ENCODE results near the gene DIS3.
"Not testable (repeated sequence)": the region's sequence is repeated elsewhere in the genome, so short reads cannot be mapped to it uniquely, and the experiment has no call there.

Gene DIS3

DNA sequence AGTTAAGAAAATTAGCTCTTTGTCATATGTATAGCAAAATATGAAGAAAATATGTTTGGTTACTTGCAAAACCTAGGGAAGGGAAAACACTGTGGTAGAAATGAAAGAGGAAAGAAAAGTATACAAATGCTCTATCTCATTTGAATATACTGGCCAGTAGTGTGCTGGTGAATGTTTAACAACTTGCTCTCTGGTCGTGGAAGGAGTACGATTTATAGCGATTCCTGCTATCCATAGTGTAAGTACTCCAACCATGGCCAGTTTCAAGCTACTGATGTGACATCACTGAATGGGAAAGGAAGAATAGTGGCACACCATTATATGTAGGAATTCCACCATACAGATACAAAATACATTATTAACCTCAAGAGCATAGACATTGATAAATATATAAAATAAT, 44.7 kb downstream of the DIS3 start:
- DNase-seq: no peak

DNA sequence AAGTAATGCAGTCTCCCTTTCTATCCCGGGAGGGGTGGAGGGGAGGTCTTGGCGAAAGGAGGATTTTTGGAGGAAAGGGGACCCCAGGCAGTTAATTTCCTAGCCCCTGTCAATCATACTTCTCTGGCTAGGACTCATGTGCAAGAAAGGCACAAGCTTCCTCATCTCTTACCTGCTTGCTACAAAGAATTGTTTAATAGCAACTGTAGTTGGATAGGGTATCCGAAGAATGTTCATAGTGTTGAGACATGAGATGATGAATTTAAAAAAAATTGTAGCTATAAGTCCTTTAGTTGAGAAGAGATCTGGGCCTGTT, 53.5 kb downstream of the DIS3 start:
- no peak for DNase-seq

DNA sequence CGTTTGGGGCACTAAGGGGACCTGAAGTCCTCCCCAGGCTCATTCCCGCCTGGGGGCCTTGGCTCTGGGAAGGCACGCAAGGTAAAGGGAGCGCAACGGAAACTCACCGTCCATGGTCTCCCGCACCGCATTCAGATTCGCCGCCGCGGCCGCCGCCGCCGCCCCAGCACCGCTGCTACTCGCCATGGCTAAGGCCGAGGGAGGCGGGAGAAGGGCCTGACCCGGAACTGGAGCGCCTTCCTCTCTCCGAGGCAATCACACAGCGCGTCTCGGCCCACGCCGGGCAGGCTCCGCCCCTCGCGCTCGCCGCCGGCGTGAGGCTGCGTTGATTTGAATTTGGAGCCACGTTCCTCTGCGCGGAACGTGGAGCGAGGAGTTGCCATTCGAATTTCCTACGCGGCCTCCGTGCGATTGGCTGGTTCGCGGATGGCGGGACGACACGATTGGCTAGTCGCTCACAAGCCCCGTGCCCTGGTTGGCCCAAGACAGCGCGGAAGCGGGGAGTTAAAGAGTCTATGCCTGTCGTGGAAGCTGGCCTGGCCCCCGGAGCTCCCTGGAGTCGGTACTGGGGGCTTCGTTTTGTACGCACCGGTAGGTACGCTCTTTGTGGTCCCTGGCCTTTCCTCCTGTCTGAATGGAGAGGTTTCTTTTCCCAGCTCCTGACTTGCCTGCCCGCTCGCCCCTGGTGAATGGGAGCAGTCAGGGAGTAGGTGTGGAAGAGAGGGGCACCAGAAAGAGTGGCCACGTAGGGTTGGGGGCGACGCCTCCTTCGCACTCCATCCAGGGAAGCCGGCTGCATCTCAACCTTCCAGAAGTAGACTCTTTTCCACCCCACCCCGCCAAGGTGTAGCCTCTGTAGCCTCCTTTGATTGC, 54.0 kb downstream of the DIS3 start, which contains the start of the genes BORA and MZT1:
BORA (plus strand) TSS at position 507 of the 873 bp plus-strand sequence. CDS start 1,018 bp downstream, outside the sequence.
MZT1 (minus strand) TSS at position 213 of the 873 bp plus-strand sequence; CDS start at position 186, 27 bp downstream.
- peak; percentile 93 for DNase-seq

DNA sequence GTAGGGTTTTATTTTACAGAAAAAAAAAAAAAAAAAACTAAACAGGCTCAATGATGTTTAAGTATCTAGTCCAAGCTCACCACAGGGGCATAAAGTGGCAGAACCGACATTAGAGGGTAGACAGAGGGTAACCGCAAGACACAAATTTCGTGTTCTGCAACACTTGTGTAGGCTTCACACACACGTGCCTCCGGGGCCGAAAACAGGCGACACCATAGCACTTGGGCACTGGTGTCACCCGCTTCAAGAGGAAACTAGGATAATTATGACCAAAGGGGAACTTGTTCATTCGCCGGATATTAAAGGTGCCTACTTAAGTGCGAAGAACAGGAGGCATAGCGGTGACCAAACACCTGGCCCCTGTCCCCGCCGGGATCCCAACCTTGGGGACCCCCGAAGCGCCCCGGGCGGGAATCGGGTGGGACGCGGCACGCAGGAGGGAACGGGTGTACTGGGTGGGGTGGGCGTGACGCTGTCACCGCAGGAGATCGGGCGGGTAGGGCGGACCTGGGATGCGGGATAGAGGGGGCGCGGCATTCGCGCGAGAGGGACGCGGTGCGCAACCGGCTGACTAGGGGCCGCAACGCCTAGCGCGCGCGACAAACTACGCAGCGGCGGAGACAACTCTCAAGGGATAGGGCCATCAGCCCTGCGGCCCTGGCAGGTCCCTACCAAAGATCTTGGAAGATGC, 54.8 kb downstream of the DIS3 start:
- DNase-seq: no peak

DNA sequence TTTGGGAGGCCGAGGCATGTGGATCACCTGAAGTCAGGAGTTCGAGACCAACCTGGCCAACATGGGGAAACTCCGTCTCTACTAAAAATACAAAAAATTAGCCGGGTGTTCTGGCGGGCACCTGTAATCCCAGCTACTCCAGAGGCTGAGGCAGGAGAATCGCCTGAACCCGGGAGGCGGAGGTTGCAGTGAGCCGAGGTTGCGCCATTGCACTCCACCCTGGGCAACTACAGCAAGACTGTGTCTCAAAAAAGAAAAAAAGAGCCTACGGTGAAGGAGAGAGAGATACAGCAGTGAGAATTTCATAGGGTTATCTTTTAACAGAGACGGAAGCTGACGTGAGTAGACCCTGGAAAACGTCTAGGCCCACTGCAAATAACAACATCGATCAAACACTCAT, 55.5 kb downstream of the DIS3 start:
- not testable (repeated sequence) for DNase-seq

DNA sequence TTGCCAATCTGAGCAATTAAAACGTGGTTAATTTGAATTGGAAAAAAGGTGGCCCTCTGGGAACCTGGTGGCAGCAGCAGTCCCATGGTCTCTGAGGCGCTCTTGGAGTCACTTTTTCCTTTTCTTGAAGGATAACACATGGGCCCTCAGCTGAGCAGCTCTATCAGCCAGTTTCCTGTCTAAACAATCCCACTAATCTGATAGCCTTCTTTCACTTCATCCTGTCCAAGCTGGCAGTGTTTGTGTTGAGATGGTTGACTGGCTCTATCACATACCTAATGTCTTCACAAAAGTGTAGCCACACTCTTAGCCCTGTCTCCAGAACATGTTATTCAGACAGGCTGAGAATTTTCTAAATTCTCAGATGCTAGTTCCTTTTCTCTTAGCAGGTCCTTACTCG, 64.9 kb downstream of the DIS3 start:
- no peak for DNase-seq
